Measurements from ENCODE around the gene WAC. TPM values are rescaled to one million over a fixed set of nuclear protein-coding genes. Genes with fewer than 3 reads are reported as not detected.

Gene WAC
- polyA plus RNA-seq, 1 of the 3 experiments (the other 2 are of a cell fraction) = 31.1 TPM

DNA sequence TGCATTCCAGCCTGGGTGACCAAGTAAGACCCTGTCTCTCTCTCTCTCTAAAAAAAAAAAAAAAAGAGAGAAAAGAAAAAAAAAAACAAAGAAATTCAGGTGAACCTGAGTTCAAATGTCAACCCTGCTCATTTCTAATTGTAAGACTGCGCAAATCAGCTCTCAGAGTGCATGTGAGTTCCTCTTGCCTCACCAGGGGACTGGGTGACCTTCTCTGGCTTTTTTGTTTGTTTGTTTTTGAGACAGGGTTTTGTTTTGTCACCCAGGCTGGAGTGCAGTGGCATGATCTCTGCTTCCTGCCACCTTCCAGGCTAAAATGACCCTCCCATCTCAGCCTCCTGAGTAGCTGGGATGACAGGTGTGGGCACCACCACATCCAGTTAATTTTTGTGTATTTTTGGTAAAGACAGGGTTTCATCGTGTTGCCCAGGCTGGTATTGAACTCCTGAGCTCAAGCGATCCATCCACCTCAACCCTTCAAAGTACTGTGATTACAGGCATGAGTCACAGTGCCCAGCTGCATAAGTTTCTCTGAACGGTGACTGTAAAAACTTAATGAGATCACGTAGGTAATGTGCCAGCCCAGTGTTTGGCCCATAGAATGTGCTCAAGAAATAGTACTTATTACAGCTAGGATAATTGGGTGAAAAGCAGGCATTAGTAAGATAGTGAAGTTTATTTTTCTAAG lies 99.1 kb downstream of the WAC start (continued):
- TF ChIP-seq, protein P1, sequence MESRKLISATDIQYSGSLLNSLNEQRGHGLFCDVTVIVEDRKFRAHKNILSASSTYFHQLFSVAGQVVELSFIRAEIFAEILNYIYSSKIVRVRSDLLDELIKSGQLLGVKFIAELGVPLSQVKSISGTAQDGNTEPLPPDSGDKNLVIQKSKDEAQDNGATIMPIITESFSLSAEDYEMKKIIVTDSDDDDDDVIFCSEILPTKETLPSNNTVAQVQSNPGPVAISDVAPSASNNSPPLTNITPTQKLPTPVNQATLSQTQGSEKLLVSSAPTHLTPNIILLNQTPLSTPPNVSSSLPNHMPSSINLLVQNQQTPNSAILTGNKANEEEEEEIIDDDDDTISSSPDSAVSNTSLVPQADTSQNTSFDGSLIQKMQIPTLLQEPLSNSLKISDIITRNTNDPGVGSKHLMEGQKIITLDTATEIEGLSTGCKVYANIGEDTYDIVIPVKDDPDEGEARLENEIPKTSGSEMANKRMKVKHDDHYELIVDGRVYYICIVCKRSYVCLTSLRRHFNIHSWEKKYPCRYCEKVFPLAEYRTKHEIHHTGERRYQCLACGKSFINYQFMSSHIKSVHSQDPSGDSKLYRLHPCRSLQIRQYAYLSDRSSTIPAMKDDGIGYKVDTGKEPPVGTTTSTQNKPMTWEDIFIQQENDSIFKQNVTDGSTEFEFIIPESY (IDR thresholded peaks at IDR 0.05; ENCODE audit: borderline replicate concordance, low read depth) = no peak

DNA sequence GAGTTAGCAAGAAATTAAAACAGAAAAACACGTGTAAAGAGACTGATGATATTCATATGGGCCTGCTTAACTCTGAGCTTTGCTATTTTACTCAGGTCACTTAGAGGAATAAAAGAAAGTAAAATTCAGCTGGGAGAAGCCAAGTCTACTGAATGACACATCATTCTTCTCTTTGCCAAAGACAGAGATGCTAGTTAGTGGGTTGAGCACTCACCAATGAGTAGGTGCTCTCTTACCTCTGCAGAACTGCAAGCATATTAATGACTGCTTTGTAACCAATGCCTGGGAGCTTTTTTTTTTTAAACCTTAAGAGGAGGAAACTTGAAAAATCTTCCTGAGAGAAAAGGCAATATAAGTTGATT lies 99.6 kb downstream of the WAC start:
- Histone ChIP-seq H3K9me2 (no peaks in the 10 kb centered on the region), H3K79me2 (ENCODE audit: insufficient read depth) (no peaks in the 10 kb centered on the region), H3K4me3 (ENCODE audit: low read depth in 2 of 2, low read length in 1 of 2) (no peak overlapping the region), H4K20me1 (ENCODE audit: insufficient read depth) (no peaks in the 10 kb centered on the region), H3K4me1 (ENCODE audit: control insufficient read depth in 1 of 2, insufficient read depth in 2 of 2, low read depth in 1 of 2, low read length in 1 of 2) (no peaks in the 10 kb centered on the region), H3K27ac (ENCODE audit: low read depth in 2 of 2, low read length in 1 of 2) (no peak overlapping the region), H3K4me2 (no peak overlapping the region), H3K36me3 (replicated peaks in 1 of 2; ENCODE audit: control insufficient read depth in 1 of 2, insufficient read depth in 2 of 2, low read length in 1 of 2) (no peaks in the 10 kb centered on the region), H3K9me3 (no peaks in the 10 kb centered on the region), H3F3A (replicated peaks; ENCODE audit: insufficient read depth) (no peaks in the 10 kb centered on the region), H3K27me3 (ENCODE audit: insufficient read depth) (no peaks in the 10 kb centered on the region; the same call in 1 of the 2 replicates), H3K9ac (no peak overlapping the region), H2AFZ (ENCODE audit: low read depth) (no peak overlapping the region)
- 79% methylated on average over 1 of the region's 1 CpG for WGBS (ENCODE audit: low lambda C conversion rate)
- POLR2A ChIA-PET = no interaction called here
- no peak for DNase-seq
- CTCF ChIA-PET = interaction anchor here (1.3 to 3.0 kb wide), 3 partner anchors 31 to 754 kb away, joined by 3 to 18 read pairs (median 4); no protein-coding TSS in a partner anchor
- TF ChIP-seq RXRA (IDR thresholded peaks at IDR 0.05; ENCODE audit: borderline replicate concordance, low read depth) (no peak), NRF1 (IDR thresholded peaks at IDR 0.05; ENCODE audit: low read depth, low read length) (no peak), ELF1 (IDR thresholded peaks at IDR 0.05) (no peak), GABPA (IDR thresholded peaks at IDR 0.05; ENCODE audit: low read depth) (no peak), RAD21 (IDR thresholded peaks at IDR 0.05; ENCODE audit: low read length) (no peak), MEF2A (IDR thresholded peaks at IDR 0.05; ENCODE audit: borderline replicate concordance, low read depth) (no peak), EP300 (IDR thresholded peaks at IDR 0.05; ENCODE audit: borderline replicate concordance in 1 of 2, low read depth in 1 of 2, low read length in 1 of 2) (no peak)

DNA sequence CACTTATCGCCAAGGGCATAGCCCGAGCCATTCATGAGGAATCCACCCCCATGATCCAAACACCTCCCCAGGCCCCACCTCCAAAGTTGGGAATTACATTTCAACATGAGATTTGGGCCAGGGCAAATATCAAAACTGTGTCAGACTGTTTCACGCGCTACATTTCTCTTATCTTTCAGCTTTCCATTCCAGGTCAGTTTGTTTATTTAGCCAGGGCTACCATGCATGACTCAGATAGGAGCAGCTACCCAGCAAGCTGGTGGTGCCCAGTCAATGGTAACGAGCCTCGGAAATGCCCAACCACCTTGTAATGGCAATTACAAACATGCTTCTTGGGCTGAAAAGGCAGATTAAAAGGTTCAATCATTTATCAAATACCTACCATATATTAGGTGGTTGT lies 100.8 kb downstream of the WAC start:
- no peak overlapping the region for H2AFZ ChIP-seq (ENCODE audit: low read depth)
- H3K27ac ChIP-seq (ENCODE audit: low read depth in 2 of 2, low read length in 1 of 2) = no peak overlapping the region
- no peaks in the 10 kb centered on the region for H3F3A ChIP-seq (replicated peaks; ENCODE audit: insufficient read depth)
- H3K9me3 ChIP-seq = peaks cover 4% of the 10 kb centered on the region; the same call in 1 of the 2 replicates
- no peak for TF ChIP-seq FOXJ3 (CRISPR knock-in tag; IDR thresholded peaks at IDR 0.05)
- no peak for TF ChIP-seq MXI1 (IDR thresholded peaks at IDR 0.05; ENCODE audit: low read depth, low read length)
- TF ChIP-seq YY1 (IDR thresholded peaks at IDR 0.05; ENCODE audit: low read depth) = no peak
- no peak for TF ChIP-seq RCOR1 (IDR thresholded peaks at IDR 0.05; ENCODE audit: low read length)
- no peak for TF ChIP-seq FOSL2 (IDR thresholded peaks at IDR 0.05; ENCODE audit: borderline replicate concordance, low read depth)
- no peak for TF ChIP-seq SMC3 (IDR thresholded peaks at IDR 0.05; ENCODE audit: low read depth, low read length)
- TF ChIP-seq, protein P2, sequence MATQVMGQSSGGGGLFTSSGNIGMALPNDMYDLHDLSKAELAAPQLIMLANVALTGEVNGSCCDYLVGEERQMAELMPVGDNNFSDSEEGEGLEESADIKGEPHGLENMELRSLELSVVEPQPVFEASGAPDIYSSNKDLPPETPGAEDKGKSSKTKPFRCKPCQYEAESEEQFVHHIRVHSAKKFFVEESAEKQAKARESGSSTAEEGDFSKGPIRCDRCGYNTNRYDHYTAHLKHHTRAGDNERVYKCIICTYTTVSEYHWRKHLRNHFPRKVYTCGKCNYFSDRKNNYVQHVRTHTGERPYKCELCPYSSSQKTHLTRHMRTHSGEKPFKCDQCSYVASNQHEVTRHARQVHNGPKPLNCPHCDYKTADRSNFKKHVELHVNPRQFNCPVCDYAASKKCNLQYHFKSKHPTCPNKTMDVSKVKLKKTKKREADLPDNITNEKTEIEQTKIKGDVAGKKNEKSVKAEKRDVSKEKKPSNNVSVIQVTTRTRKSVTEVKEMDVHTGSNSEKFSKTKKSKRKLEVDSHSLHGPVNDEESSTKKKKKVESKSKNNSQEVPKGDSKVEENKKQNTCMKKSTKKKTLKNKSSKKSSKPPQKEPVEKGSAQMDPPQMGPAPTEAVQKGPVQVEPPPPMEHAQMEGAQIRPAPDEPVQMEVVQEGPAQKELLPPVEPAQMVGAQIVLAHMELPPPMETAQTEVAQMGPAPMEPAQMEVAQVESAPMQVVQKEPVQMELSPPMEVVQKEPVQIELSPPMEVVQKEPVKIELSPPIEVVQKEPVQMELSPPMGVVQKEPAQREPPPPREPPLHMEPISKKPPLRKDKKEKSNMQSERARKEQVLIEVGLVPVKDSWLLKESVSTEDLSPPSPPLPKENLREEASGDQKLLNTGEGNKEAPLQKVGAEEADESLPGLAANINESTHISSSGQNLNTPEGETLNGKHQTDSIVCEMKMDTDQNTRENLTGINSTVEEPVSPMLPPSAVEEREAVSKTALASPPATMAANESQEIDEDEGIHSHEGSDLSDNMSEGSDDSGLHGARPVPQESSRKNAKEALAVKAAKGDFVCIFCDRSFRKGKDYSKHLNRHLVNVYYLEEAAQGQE (IDR thresholded peaks at IDR 0.05; ENCODE audit: low read depth, low read length) = no peak
- no peak overlapping the region for H3K9ac ChIP-seq
- H3K4me2 ChIP-seq = no peak overlapping the region
- WGBS (ENCODE audit: low lambda C conversion rate) = 78% methylated on average over 6 of the region's 6 CpGs
- H3K36me3 ChIP-seq (replicated peaks in 1 of 2; ENCODE audit: control insufficient read depth in 1 of 2, insufficient read depth in 2 of 2, low read length in 1 of 2) = no peaks in the 10 kb centered on the region
- H3K9me2 ChIP-seq = no peaks in the 10 kb centered on the region
- no peaks in the 10 kb centered on the region; the same call in 1 of the 2 replicates for H3K27me3 ChIP-seq (ENCODE audit: insufficient read depth)
- H3K4me3 ChIP-seq (ENCODE audit: low read depth in 2 of 2, low read length in 1 of 2) = no peak overlapping the region
- POLR2A ChIA-PET = no interaction called here
- H3K4me1 ChIP-seq (ENCODE audit: control insufficient read depth in 1 of 2, insufficient read depth in 2 of 2, low read depth in 1 of 2, low read length in 1 of 2) = no peaks in the 10 kb centered on the region
- no peaks in the 10 kb centered on the region for H3K79me2 ChIP-seq (ENCODE audit: insufficient read depth)
- CTCF ChIA-PET = no interaction called here
- H4K20me1 ChIP-seq (ENCODE audit: insufficient read depth) = no peaks in the 10 kb centered on the region
- DNase-seq = no peak

Data from SK-N-SH (cell line).